DMS 273 treated with DMSO at 0.1 percent for 48 hours (cell line): ENCODE measurements around the gene CYP4F2.
"Not testable (repeated sequence)": the region's sequence is repeated elsewhere in the genome, so short reads cannot be mapped to it uniquely, and the experiment has no call there.

ENCODE experiments used
- DNase-seq: peaks from one replicate; lab custom pipeline; 2025; lab: John Stamatoyannopoulos, UW

CYP4F2 gene

DNA sequence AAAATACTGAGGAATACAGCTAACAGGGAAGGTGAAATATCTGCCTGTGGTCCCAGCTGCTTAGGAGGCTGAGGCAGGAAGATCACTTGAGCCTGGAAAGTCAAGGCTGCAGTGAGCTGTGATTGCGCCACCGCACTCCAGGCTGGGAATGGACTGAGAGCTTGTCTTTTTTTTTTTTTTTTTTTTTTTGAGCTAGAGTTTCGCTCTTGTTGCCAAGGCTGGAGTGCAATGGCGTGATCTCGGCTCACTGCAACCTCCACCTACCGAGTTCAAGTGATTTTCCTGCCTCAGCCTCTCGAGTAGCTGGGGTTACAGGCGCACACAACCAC lies 54.0 kb downstream of the CYP4F2 start:
- not testable (repeated sequence) for DNase-seq

DNA sequence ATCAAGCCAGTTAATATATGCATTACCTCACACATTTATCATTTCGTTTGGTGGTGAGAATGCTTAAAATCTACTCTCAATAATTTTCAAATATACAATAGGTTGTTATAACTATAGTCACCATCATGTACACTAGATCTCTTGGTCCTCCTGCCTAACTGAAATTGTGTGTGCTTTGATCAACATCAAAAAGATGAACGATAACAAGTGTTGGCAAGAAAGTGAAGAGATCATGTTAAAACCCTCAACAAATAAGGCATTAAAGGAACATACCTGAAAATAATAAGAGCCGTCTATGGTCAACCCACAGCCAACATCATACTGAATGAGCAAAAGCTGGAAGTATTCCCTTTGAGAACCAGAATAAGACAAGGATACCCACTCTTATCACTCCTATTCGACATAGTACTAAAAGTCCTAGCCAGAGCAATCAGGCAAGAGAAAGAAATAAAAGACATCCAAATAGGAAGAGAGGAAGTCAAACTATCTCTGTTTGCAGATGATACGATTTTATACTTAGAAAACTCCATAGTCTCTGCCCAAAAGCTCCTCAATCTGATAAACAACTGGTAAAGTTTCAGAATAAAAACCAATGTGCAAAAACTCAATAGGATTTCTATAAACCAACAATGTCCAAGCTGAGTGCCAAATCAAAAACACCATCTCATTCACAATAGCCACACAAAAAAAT lies 54.5 kb downstream of the CYP4F2 start:
- no peak for DNase-seq

GRCh38 chr19:15841875-15842569 lies 55.9 kb downstream of the CYP4F2 start:
- no peak for DNase-seq

GRCh38 chr19:15840833-15841232 lies 57.0 kb downstream of the CYP4F2 start:
- no peak for DNase-seq

GRCh38 chr19:15839888-15840287 lies 58.0 kb downstream of the CYP4F2 start:
- DNase-seq: not testable (repeated sequence)

GRCh38 chr19:15838351-15838750 lies 59.5 kb downstream of the CYP4F2 start:
- DNase-seq: no peak

GRCh38 chr19:15837221-15837731 lies 60.6 kb downstream of the CYP4F2 start:
- no peak for DNase-seq

GRCh38 chr19:15836330-15837220 lies 61.3 kb downstream of the CYP4F2 start:
- DNase-seq: peak; percentile 35

DNA sequence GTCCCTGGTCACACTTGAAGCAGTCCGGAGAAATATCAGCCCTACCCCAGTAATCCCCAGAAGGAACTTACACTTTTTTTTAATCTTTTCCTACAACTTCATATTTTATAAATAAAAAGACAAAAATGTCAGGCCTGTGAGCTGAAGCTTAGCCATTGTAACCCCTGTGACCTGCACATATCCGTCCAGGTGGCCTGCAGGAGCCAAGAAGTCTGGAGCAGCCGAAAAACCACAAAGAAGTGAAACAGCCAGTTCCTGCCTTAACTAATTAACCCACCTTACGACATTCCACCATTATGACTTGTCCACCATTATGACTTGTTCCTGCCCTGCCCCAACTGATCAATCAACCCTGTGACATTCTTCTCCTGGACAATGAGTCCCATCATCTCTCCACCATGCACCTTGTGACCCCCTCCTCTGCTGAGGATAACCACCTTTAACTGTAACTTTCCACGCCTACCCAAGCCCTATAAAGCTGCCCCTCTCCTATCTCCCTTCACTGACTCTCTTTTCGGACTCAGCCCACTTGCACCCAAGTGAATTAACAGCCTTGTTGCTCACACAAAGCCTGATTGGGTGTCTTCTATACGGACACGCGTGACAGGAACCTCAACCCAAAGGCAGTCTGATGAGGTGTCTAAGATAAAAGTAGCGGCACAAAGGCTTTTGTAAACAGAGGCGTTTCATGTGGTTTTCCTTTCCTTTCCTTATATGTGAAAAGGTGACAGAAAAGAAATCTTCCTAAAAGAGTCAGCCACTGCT lies 62.1 kb downstream of the CYP4F2 start:
- DNase-seq: not testable (repeated sequence)

GRCh38 chr19:15834232-15834631 lies 63.6 kb downstream of the CYP4F2 start:
- not testable (repeated sequence) for DNase-seq

DNA sequence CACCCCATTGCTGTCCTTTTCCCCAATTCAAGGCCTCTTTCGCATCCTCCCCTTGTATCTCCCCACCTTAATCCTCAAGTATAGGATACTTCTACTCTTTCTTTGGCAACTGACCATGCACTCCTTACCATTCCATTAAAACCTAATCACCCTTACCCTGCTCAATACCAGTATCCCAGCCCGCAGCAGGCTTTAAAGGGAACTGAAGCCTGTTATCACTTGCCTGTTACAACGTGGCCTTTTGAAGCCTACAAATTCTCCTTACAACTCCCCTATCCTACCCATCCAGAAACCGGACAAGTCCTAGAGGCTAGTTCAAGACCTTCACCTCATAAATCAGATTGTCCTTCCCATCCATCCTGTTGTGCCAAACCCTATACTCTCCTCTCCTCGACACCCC lies 66.2 kb downstream of the CYP4F2 start:
- no peak for DNase-seq

DNA sequence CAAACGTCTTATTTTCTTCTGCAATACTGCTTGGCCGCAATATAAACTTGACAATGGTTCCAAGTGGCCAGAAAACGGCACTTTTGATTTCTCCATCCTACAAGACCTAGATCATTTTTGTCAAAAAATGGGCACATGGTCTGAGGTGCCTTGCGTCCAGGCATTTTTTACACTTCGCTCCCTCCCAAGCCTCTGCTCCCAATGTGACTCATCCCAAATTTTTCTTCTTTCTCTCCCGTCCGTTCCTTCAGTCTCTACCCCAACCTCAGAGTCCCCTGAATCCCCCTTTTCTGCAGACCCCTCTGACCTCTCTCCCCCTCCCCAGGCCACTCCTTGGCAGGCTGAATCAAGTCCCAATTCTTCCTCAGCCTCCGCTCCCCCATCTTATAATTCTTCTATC lies 68.1 kb downstream of the CYP4F2 start:
- no peak for DNase-seq

DNA sequence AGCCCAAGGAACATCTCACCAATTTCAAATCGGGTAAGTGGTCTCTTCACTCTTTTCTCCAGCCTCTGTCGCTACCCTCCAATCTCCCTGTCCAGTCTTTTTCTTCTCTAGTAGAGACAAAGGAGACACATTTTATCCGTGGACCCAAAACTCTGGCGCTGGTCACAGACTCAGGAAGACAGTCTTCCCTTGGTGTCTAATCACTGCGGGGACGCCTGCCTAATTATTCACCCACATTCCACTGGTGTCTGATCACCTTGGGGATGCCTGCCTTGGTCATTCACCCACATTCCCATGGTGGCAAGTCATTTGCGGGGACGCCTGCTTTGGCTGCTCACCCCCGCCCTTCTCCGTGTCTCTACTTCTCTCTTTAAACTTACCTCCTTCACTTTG lies 68.6 kb downstream of the CYP4F2 start:
- no peak for DNase-seq

- DNase-seq: not testable (repeated sequence)
Observed at GRCh38 chr19:15828611-15829305, 69.1 kb downstream of the CYP4F2 start.

DNA sequence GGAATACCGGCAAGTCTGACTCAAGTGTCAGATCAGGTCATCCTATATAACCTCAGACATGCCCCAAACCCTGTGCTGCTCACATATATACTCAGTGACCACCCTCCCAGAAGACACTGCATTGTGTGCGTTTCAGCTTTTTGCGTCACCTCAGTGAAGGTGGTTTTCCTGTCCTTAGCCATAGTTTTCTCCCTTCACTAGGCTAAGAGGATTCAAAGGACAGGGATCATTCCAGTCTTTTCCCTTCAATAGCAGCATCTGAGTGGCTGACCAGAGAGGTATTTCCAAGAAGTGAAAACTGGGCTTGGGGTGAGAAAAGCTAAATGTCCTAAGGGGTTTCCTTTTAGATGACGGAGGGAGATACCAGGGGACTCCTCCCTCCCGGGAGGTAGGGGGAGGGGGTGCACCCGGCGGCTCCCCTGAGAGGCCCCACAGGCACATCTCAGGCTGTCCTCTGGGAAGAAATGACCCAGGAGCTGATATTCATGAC lies 69.7 kb downstream of the CYP4F2 start:
- no peak for DNase-seq
